Hepatocyte (in vitro differentiated cells): Measurements from ENCODE around the gene DSCAML1.

Experiments
- EZH2phosphoT487 ChIP-seq: fragments of 200-600 bp; sonication (generic); IDR thresholded peaks from one replicate; pipeline ENCODE4 v1.6.1; 2018; ENCODE audit warnings: antibody characterized with exemption, mild to moderate bottlenecking, low read depth, moderate library complexity; ENCODE audit not compliant: unreplicated experiment, severe bottlenecking
- TF ChIP-seq, protein P1 (sequence below): fragments of 200-600 bp; sonication (generic); IDR thresholded peaks from 2 replicates; pipeline ENCODE4 v1.5.1; 2016; ENCODE audit warnings: antibody characterized with exemption, mild to moderate bottlenecking; ENCODE audit not compliant: poor library complexity

DNA sequence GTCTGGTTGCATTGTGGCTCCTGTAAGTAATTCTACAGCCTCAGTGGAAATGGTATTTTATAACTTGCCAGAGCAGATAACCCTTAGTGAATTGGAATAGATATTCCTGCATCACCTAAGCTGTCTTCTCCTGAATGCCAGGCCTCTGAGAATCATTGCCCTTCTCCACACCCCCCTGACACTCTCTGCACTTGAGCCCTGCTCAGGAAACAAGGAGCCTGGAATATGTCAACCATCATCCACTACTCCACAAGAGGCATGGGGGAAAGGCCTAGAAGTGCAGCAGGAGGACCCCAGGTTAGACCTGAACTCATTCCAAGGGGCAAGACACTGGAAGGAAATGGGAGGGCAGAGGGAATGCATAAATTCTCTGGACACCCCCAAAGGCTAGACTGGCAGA lies 72.4 kb downstream of the DSCAML1 start:
- TF ChIP-seq, protein P1, sequence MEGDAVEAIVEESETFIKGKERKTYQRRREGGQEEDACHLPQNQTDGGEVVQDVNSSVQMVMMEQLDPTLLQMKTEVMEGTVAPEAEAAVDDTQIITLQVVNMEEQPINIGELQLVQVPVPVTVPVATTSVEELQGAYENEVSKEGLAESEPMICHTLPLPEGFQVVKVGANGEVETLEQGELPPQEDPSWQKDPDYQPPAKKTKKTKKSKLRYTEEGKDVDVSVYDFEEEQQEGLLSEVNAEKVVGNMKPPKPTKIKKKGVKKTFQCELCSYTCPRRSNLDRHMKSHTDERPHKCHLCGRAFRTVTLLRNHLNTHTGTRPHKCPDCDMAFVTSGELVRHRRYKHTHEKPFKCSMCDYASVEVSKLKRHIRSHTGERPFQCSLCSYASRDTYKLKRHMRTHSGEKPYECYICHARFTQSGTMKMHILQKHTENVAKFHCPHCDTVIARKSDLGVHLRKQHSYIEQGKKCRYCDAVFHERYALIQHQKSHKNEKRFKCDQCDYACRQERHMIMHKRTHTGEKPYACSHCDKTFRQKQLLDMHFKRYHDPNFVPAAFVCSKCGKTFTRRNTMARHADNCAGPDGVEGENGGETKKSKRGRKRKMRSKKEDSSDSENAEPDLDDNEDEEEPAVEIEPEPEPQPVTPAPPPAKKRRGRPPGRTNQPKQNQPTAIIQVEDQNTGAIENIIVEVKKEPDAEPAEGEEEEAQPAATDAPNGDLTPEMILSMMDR: no peak
- no peak for TF ChIP-seq EZH2phosphoT487
